Measurements from ENCODE around the gene CNTN5.

Gene CNTN5

GRCh38 chr11:99020352-99021225 is at the start of gene CNTN5:
CNTN5 (plus strand) TSS chr11:99020949.
- peaks cover 9% of the 10 kb centered on the region for H3K4me1 Mint-ChIP-seq
- peak within 1 kb of the TSS; percentile 35 to 61 (median 38) for H3K27ac Mint-ChIP-seq
- peak within 1 kb of the TSS; percentile 88 to 96 (median 93) for H3K4me3 Mint-ChIP-seq
- H3K9me3 Mint-ChIP-seq, result no peaks in the 10 kb centered on the region
- peaks cover 42% of the 10 kb centered on the region for H3K27me3 Mint-ChIP-seq (ENCODE audit: low read depth)
- TF ChIP-seq CTCF (IDR thresholded peaks at IDR 0.05; ENCODE audit: unreplicated experiment in 3 of 3), result peak in 2 of 3 experiments; percentile 12 to 34
- H3K36me3 Mint-ChIP-seq (ENCODE audit: low read depth), result no peaks in the 10 kb centered on the region

GRCh38 chr11:98979205-98979604 is 41.5 kb upstream of the CNTN5 start:
- H3K36me3 Mint-ChIP-seq (ENCODE audit: low read depth), result no peaks in the 10 kb centered on the region
- no peak overlapping the region for H3K4me3 Mint-ChIP-seq
- H3K4me1 Mint-ChIP-seq, result no peaks in the 10 kb centered on the region
- peaks cover 12% of the 10 kb centered on the region for H3K9me3 Mint-ChIP-seq
- no peak overlapping the region for H3K27ac Mint-ChIP-seq
- no peaks in the 10 kb centered on the region for H3K27me3 Mint-ChIP-seq (ENCODE audit: low read depth)
- no peak for TF ChIP-seq CTCF (IDR thresholded peaks at IDR 0.05; ENCODE audit: unreplicated experiment in 3 of 3)

- peak; percentile 89 to 96 (median 96) for TF ChIP-seq CTCF (IDR thresholded peaks at IDR 0.05; ENCODE audit: unreplicated experiment in 3 of 3)
- Mint-ChIP-seq H3K9me3 (no peaks in the 10 kb centered on the region), H3K4me3 (no peak overlapping the region), H3K36me3 (ENCODE audit: low read depth) (no peaks in the 10 kb centered on the region), H3K27ac (peak overlapping the region in 1 of 3 experiments; percentile 7), H3K4me1 (peaks cover 6% of the 10 kb centered on the region), H3K27me3 (ENCODE audit: low read depth) (peaks cover 24% of the 10 kb centered on the region)
Measured at GRCh38 chr11:99015634-99016454, 4.9 kb upstream of the CNTN5 start.

- Mint-ChIP-seq H3K36me3 (ENCODE audit: low read depth) (no peaks in the 10 kb centered on the region), H3K4me3 (peak overlapping the region; percentile 88 to 96 (median 93)), H3K27me3 (ENCODE audit: low read depth) (peaks cover 42% of the 10 kb centered on the region), H3K9me3 (no peaks in the 10 kb centered on the region), H3K27ac (peak overlapping the region; percentile 7 to 38 (median 25)), H3K4me1 (peaks cover 9% of the 10 kb centered on the region)
- TF ChIP-seq CTCF (IDR thresholded peaks at IDR 0.05; ENCODE audit: unreplicated experiment in 3 of 3), result no peak
Measured at GRCh38 chr11:99019696-99020095, 1.1 kb upstream of the CNTN5 start.

GRCh38 chr11:99037057-99037456 is 16.3 kb downstream of the CNTN5 start:
- no peak overlapping the region for H3K4me3 Mint-ChIP-seq
- H3K27me3 Mint-ChIP-seq (ENCODE audit: low read depth), result no peaks in the 10 kb centered on the region
- no peaks in the 10 kb centered on the region for H3K4me1 Mint-ChIP-seq
- H3K9me3 Mint-ChIP-seq, result no peaks in the 10 kb centered on the region
- H3K36me3 Mint-ChIP-seq (ENCODE audit: low read depth), result no peaks in the 10 kb centered on the region
- no peak overlapping the region for H3K27ac Mint-ChIP-seq
- no peak for TF ChIP-seq CTCF (IDR thresholded peaks at IDR 0.05; ENCODE audit: unreplicated experiment in 3 of 3)
